Right atrium auricular region (tissue), 2 donors: ENCODE measurements around the gene BCAS1. TPM values are rescaled to one million over a fixed set of nuclear protein-coding genes. Genes with fewer than 3 reads are reported as not detected.

ENCODE experiments used
- DNase-seq: peaks from one replicate; pipeline ENCODE4 v3.0.0-alpha.2; 2019; ENCODE audit warnings: low spot score
- H3K27ac ChIP-seq, 2 donors: fragments of 200-600 bp; sonication (generic); 1 replicate in 1 of 2; 2 replicates in 1 of 2; pipeline ENCODE4 v1.5.1; 2016 to 2019
- H3K27me3 ChIP-seq, 2 donors: fragments of 200-600 bp; sonication (generic); one replicate each; pipeline versions ENCODE4 v1.5.1 to v1.6.0; 2017 to 2019
- H3K36me3 ChIP-seq: fragments of 200-600 bp; sonication (generic); one replicate; pipeline ENCODE4 v1.5.1; 2016
- H3K4me1 ChIP-seq, 2 donors: fragments of 200-600 bp; sonication (generic); one replicate each; pipeline versions ENCODE4 v1.5.1 to v1.6.0; 2017 to 2019
- H3K4me3 ChIP-seq, 2 donors: fragments of 200-600 bp; sonication (generic); 1 replicate in 1 of 2; 2 replicates in 1 of 2; pipeline ENCODE4 v1.5.1; 2017 to 2019; ENCODE audit warnings: mild to moderate bottlenecking in 1 of 2, moderate library complexity in 1 of 2
- H3K9me3 ChIP-seq, 2 donors: fragments of 200-600 bp; sonication (generic); one replicate each; pipeline ENCODE4 v1.5.1; 2019
- CTCF ChIP-seq, 2 donors: fragments of 200-600 bp; sonication (generic); IDR thresholded peaks; one replicate each; pipeline ENCODE4 v1.5.1; 2019; ENCODE audit warnings: antibody characterized with exemption in 2 of 2
- total RNA-seq, 2 donors: library from RNA; depleted of rRNA; stranded (reverse); fragments of >200 nt; gene quantifications; one replicate each; pipeline ENCODE4 v1.1.0, GENCODE V29; 2016

Gene BCAS1
- total RNA-seq, 2 donors from 2014 or later: not detected

- H3K4me3 ChIP-seq: no peak overlapping the region
- H3K27me3 ChIP-seq: no peaks in the 10 kb centered on the region
- no peak overlapping the region for H3K27ac ChIP-seq
- no peak for TF ChIP-seq CTCF (IDR thresholded peaks at IDR 0.05)
- H3K9me3 ChIP-seq: no peaks in the 10 kb centered on the region
- no peak for DNase-seq
- H3K36me3 ChIP-seq: no peaks in the 10 kb centered on the region
- H3K4me1 ChIP-seq: no peaks in the 10 kb centered on the region
These were observed 6.3 kb downstream of the BCAS1 start for GRCh38 chr20:54063992-54064676.

- no peak for DNase-seq
- H3K4me1 ChIP-seq: no peaks in the 10 kb centered on the region
- H3K4me3 ChIP-seq: no peak overlapping the region
- no peaks in the 10 kb centered on the region for H3K36me3 ChIP-seq
- H3K27ac ChIP-seq: no peak overlapping the region
- no peaks in the 10 kb centered on the region for H3K9me3 ChIP-seq
- TF ChIP-seq CTCF (IDR thresholded peaks at IDR 0.05): no peak
- H3K27me3 ChIP-seq: no peaks in the 10 kb centered on the region
These were observed 6.8 kb downstream of the BCAS1 start for GRCh38 chr20:54063580-54063979.

GRCh38 chr20:54062812-54063280, 7.5 kb downstream of the BCAS1 start:
- no peaks in the 10 kb centered on the region for H3K36me3 ChIP-seq
- no peaks in the 10 kb centered on the region for H3K9me3 ChIP-seq
- no peaks in the 10 kb centered on the region for H3K4me1 ChIP-seq
- TF ChIP-seq CTCF (IDR thresholded peaks at IDR 0.05): peak in 1 of 2 donors; percentile 68
- no peak for DNase-seq
- H3K27me3 ChIP-seq: no peaks in the 10 kb centered on the region
- H3K27ac ChIP-seq: no peak overlapping the region
- no peak overlapping the region for H3K4me3 ChIP-seq

GRCh38 chr20:54061101-54061881, 9.1 kb downstream of the BCAS1 start:
- Histone ChIP-seq H3K4me1 (no peaks in the 10 kb centered on the region), H3K27ac (no peak overlapping the region), H3K36me3 (no peaks in the 10 kb centered on the region), H3K9me3 (no peaks in the 10 kb centered on the region), H3K27me3 (no peaks in the 10 kb centered on the region), H3K4me3 (no peak overlapping the region)
- DNase-seq: no peak
- no peak for TF ChIP-seq CTCF (IDR thresholded peaks at IDR 0.05)

GRCh38 chr20:54059691-54060364, 10.6 kb downstream of the BCAS1 start:
- H3K27me3 ChIP-seq: no peaks in the 10 kb centered on the region
- TF ChIP-seq CTCF (IDR thresholded peaks at IDR 0.05): no peak
- DNase-seq: no peak
- no peak overlapping the region for H3K4me3 ChIP-seq
- no peaks in the 10 kb centered on the region for H3K4me1 ChIP-seq
- no peaks in the 10 kb centered on the region for H3K9me3 ChIP-seq
- H3K36me3 ChIP-seq: no peaks in the 10 kb centered on the region
- no peak overlapping the region for H3K27ac ChIP-seq
